Keratinocyte (primary cell): Measurements from ENCODE around the gene NIN. TPM values are rescaled to one million over a fixed set of nuclear protein-coding genes. Genes with fewer than 3 reads are reported as not detected.

Experiments
- DNase-seq: peaks from one replicate; pipeline ENCODE4 v3.0.0-alpha.2; 2011; ENCODE audit warnings: low read depth, missing footprints, low spot score
- FAIRE-seq: peaks from 2 replicates; lab custom pipeline; 2011; peaks lifted over from hg19 to GRCh38; lab: Jason Lieb, UNC
- H2AFZ ChIP-seq: 2 replicates; pipeline ENCODE4 v1.6.0; 2012; ENCODE audit warnings: low read length, control low read depth, inconsistent platforms; ENCODE audit not compliant: control insufficient read depth
- H3K27ac ChIP-seq: 2 replicates; pipeline ENCODE4 v1.5.1; 2011; ENCODE audit warnings: low read length; ENCODE audit not compliant: control insufficient read depth, insufficient read depth
- H3K27me3 ChIP-seq: 3 replicates; pipeline ENCODE4 v1.6.0; 2011; ENCODE audit warnings: low read length; ENCODE audit not compliant: control insufficient read depth, insufficient read depth; ENCODE audit errors: extremely low read depth
- H3K36me3 ChIP-seq, 2 experiments: 2 replicates in 1 of 2; 3 replicates in 1 of 2; pipeline ENCODE4 v1.5.1; 2011; ENCODE audit warnings: low read length in 2 of 2, mild to moderate bottlenecking in 1 of 2; ENCODE audit not compliant: control insufficient read depth in 2 of 2, insufficient read depth in 2 of 2; ENCODE audit errors: extremely low read depth in 1 of 2
- H3K4me1 ChIP-seq: 3 replicates; pipeline ENCODE4 v1.5.1; 2011; ENCODE audit warnings: low read length; ENCODE audit not compliant: control insufficient read depth, insufficient read depth; ENCODE audit errors: extremely low read depth
- H3K4me2 ChIP-seq: 3 replicates; pipeline ENCODE4 v1.6.0; 2011; ENCODE audit warnings: low read depth, low read length; ENCODE audit not compliant: control insufficient read depth, insufficient read depth; ENCODE audit errors: extremely low read depth
- H3K4me3 ChIP-seq, 3 experiments: fragments of 200-600 bp in 1 of 3; sonication (generic) in 1 of 3; 2 replicates in 2 of 3; 3 replicates in 1 of 3; pipeline ENCODE4 v1.5.1; 2011 to 2016; ENCODE audit warnings: low read length in 3 of 3, mild to moderate bottlenecking in 3 of 3, control low read depth in 2 of 3, inconsistent platforms in 1 of 3, low read depth in 1 of 3, mixed read lengths in 1 of 3, mixed run types in 1 of 3, moderate library complexity in 1 of 3; ENCODE audit not compliant: control insufficient read depth in 2 of 3, insufficient read depth in 2 of 3; ENCODE audit errors: extremely low read depth in 1 of 3
- H3K79me2 ChIP-seq: 2 replicates; pipeline ENCODE4 v1.6.0; 2012; ENCODE audit warnings: low read length; ENCODE audit not compliant: control insufficient read depth, insufficient read depth
- H3K9ac ChIP-seq: 3 replicates; pipeline ENCODE4 v1.6.0; 2011; ENCODE audit warnings: low read length; ENCODE audit not compliant: control insufficient read depth, insufficient read depth; ENCODE audit errors: extremely low read depth
- H3K9me1 ChIP-seq: 3 replicates; pipeline ENCODE4 v1.6.0; 2011; ENCODE audit warnings: low read length; ENCODE audit not compliant: control insufficient read depth, insufficient read depth; ENCODE audit errors: extremely low read depth
- H3K9me3 ChIP-seq: 2 replicates; pipeline ENCODE4 v1.5.1; 2012; ENCODE audit warnings: low read depth, low read length; ENCODE audit not compliant: control insufficient read depth
- H4K20me1 ChIP-seq: 3 replicates; pipeline ENCODE4 v1.6.0; 2011; ENCODE audit warnings: low read length; ENCODE audit not compliant: control insufficient read depth, insufficient read depth; ENCODE audit errors: extremely low read depth
- EZH2 ChIP-seq: IDR thresholded peaks from one replicate; pipeline ENCODE4 v1.6.1; 2012; ENCODE audit warnings: inconsistent platforms, mild to moderate bottlenecking, low read length, moderate library complexity
- dilution Hi-C: fragments of 300-500 bp; cut with MboI; formaldehyde crosslinking; loops from one replicate; pipeline ENCODE4 v1.7.0; 2020; ENCODE audit warnings: low sequenced_read_pairs; ENCODE audit not compliant: extremely low pct_ligation_motif_present
- polyA plus RNA-seq, 5 experiments: library from polyadenylated mRNA; depleted of rRNA in 3 of 5; stranded (reverse) in 3 of 5; stranded (forward) in 1 of 5; unstranded in 1 of 5; fragments of >200 nt; gene quantifications; 1 replicate in 1 of 5; 2 replicates in 3 of 5; 3 replicates in 1 of 5; pipeline versions ENCODE4 v1.2.1 to v1.2.3, GENCODE V29; 2011 to 2012; ENCODE audit warnings: missing spikeins in 2 of 5, low read depth in 1 of 5, low replicate concordance in 1 of 5
- TF ChIP-seq, protein P1 (sequence below), 3 experiments: IDR thresholded peaks in 1 of 3; conservative IDR thresholded peaks in 1 of 3; optimal IDR thresholded peaks in 1 of 3; 2 replicates in 2 of 3; 3 replicates in 1 of 3; pipeline versions ENCODE3 to v1.5.1; 2011; ENCODE audit warnings: low read length in 3 of 3, mild to moderate bottlenecking in 3 of 3, moderate library complexity in 2 of 3, control low read depth in 1 of 3, inconsistent platforms in 1 of 3; ENCODE audit not compliant: insufficient read depth in 2 of 3; ENCODE audit errors: extremely low read depth in 1 of 3

The NIN gene
- polyA plus RNA-seq, 1 donor (not counting 4 experiments of a cell fraction or from before 2014, with no cell fraction given) = 15.2 TPM

DNA sequence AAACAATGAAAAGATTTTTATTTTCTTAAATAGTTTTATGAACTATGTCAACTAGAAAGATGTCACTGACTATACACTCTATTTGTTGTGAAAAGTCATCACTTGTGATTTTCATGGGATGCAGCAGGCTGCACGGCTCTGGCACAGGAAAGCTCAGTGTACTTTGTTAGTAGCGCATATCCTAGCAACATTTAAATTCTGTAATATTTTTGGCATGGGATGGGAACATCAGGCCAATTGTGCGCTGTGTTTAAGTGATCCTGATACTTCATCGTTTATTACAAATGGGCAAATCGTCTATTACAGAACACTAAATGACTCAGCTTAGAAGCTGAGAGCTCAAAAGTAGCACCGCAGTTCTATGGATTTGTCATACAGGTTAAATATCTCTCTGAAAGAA, 102.1 kb downstream of the NIN start:
- no peak overlapping the region for H3K9ac ChIP-seq
- no peak overlapping the region for H3K27ac ChIP-seq
- no peaks in the 10 kb centered on the region for H3K27me3 ChIP-seq
- H3K4me3 ChIP-seq = no peak overlapping the region
- TF ChIP-seq, protein P1, sequence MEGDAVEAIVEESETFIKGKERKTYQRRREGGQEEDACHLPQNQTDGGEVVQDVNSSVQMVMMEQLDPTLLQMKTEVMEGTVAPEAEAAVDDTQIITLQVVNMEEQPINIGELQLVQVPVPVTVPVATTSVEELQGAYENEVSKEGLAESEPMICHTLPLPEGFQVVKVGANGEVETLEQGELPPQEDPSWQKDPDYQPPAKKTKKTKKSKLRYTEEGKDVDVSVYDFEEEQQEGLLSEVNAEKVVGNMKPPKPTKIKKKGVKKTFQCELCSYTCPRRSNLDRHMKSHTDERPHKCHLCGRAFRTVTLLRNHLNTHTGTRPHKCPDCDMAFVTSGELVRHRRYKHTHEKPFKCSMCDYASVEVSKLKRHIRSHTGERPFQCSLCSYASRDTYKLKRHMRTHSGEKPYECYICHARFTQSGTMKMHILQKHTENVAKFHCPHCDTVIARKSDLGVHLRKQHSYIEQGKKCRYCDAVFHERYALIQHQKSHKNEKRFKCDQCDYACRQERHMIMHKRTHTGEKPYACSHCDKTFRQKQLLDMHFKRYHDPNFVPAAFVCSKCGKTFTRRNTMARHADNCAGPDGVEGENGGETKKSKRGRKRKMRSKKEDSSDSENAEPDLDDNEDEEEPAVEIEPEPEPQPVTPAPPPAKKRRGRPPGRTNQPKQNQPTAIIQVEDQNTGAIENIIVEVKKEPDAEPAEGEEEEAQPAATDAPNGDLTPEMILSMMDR (optimal IDR thresholded peaks at IDR 0.05 in 1 of 3, IDR thresholded peaks at IDR 0.05 in 1 of 3, conservative IDR thresholded peaks at IDR 0.05 in 1 of 3; ENCODE audit: extremely low read depth in 1 of 3, insufficient read depth in 2 of 3, low read length in 3 of 3) = no peak
- TF ChIP-seq EZH2 = no peak
- FAIRE-seq = no peak
- H3K4me1 ChIP-seq = peaks cover 15% of the 10 kb centered on the region
- H3K79me2 ChIP-seq = no peaks in the 10 kb centered on the region
- H2AFZ ChIP-seq = no peak overlapping the region
- no peak overlapping the region for H3K4me2 ChIP-seq
- peaks cover 0 to 23% of the 10 kb centered on the region in 2 experiments for H3K36me3 ChIP-seq
- H3K9me3 ChIP-seq = no peaks in the 10 kb centered on the region
- no peaks in the 10 kb centered on the region for H3K9me1 ChIP-seq
- H4K20me1 ChIP-seq = no peaks in the 10 kb centered on the region
- no peak for DNase-seq
- dilution Hi-C loops = no loop called here

DNA sequence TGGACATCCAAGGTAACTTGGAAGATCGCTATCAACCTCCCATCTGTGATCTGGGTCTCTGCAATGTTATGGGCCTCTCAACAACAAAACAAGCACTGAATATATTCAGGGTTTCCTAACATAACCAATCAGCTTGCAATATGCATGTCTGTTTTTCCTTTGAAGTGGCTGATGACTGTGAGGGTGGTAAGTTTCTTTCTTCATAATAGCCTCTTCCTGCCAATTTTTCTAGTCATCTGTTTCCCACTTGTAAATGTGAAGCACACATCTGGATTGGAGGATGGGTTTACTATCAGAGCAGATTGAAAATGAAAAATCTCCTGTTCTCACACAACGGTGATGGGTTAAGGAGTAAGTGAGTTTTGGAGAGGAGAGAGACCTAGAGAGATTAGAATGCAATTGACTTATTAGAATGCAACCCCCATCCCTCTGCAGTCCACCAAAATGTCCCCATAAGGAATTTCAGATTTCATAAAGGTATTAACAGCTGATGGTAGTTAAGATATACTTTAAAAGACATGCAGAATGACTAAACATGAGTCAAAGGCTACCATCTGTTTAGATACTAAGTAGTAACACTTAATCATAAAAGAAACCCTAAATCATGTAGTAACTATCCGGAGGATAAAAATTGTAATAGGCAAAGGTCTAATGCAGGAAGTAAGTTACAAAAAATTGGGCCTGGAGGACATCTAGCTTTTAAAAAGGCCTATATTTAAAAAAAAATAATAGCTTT, 104.4 kb downstream of the NIN start:
- Histone ChIP-seq H3K79me2 (no peaks in the 10 kb centered on the region), H3K27me3 (no peaks in the 10 kb centered on the region), H3K9me3 (no peaks in the 10 kb centered on the region), H3K9me1 (no peaks in the 10 kb centered on the region), H3K4me2 (peak overlapping the region; percentile 20), H3K9ac (no peak overlapping the region), H3K4me1 (peaks cover 15% of the 10 kb centered on the region), H2AFZ (no peak overlapping the region), H3K36me3 (peaks cover 4 to 23% of the 10 kb centered on the region in 2 experiments), H4K20me1 (no peaks in the 10 kb centered on the region), H3K4me3 (no peak overlapping the region), H3K27ac (peak overlapping the region; percentile 52)
- FAIRE-seq (peak; percentile 78), DNase-seq (peak; percentile 28)
- dilution Hi-C loops = no loop called here
- TF ChIP-seq, protein P1 (optimal IDR thresholded peaks at IDR 0.05 in 1 of 3, IDR thresholded peaks at IDR 0.05 in 1 of 3, conservative IDR thresholded peaks at IDR 0.05 in 1 of 3; ENCODE audit: extremely low read depth in 1 of 3, insufficient read depth in 2 of 3, low read length in 3 of 3) = no peak
- TF ChIP-seq EZH2 = no peak
